HepG2 (cell line): ENCODE measurements around the gene SLC5A6. TPM values are rescaled to one million over a fixed set of nuclear protein-coding genes. Genes with fewer than 3 reads are reported as not detected.
A peak's percentile ranks its signal among the peaks of the same experiment; 100 is the strongest.

Experiments used
- AFF4 ChIP-seq: sonication (generic); formaldehyde crosslinking; IDR thresholded peaks from 2 replicates; pipeline ENCODE4 v1.4.0; 2020; ENCODE audit warnings: missing genetic modification reagents
- BCL6 ChIP-seq: IDR thresholded peaks from 2 replicates; pipeline ENCODE4 v1.6.1; 2016; ENCODE audit warnings: missing genetic modification reagents, missing compliant biosample characterization
- CSRNP1 ChIP-seq: sonication (generic); formaldehyde crosslinking; IDR thresholded peaks from 2 replicates; pipeline ENCODE4 v1.8.1; 2023; ENCODE audit warnings: mild to moderate bottlenecking, missing genetic modification reagents
- EZH2 ChIP-seq: conservative IDR thresholded peaks from 2 replicates; pipeline ENCODE4 v1.6.1; 2012; ENCODE audit warnings: mild to moderate bottlenecking, low read depth, low read length, moderate library complexity
- GATA4 ChIP-seq: sonication (generic); IDR thresholded peaks from 2 replicates; pipeline ENCODE4 v1.6.1; 2016; ENCODE audit warnings: antibody characterized with exemption, low read depth, borderline replicate concordance
- GATAD2A ChIP-seq: IDR thresholded peaks from 2 replicates; pipeline ENCODE4 v1.6.1; 2016
- MYPOP ChIP-seq: sonication (generic); formaldehyde crosslinking; IDR thresholded peaks from 2 replicates; pipeline ENCODE4 v1.8.1; 2023; ENCODE audit warnings: mild to moderate bottlenecking, moderate library complexity, missing genetic modification reagents
- NFIC ChIP-seq: IDR thresholded peaks from 2 replicates; pipeline ENCODE4 v1.6.1; 2012; ENCODE audit warnings: mild to moderate bottlenecking, low read length, inconsistent platforms
- POGZ ChIP-seq: sonication (generic); formaldehyde crosslinking; IDR thresholded peaks from 2 replicates; pipeline ENCODE4 v1.4.0; 2020; ENCODE audit warnings: mild to moderate bottlenecking, missing genetic modification reagents
- REPIN1 ChIP-seq: sonication (generic); formaldehyde crosslinking; IDR thresholded peaks from 2 replicates; pipeline ENCODE4 v1.8.0; 2022; ENCODE audit warnings: missing genetic modification reagents, low read depth, mild to moderate bottlenecking, borderline replicate concordance
- TEAD3 ChIP-seq: optimal IDR thresholded peaks from 2 replicates; pipeline ENCODE3; 2016; ENCODE audit warnings: borderline replicate concordance
- ZBTB2 ChIP-seq: sonication (generic); formaldehyde crosslinking; IDR thresholded peaks from 2 replicates; pipeline ENCODE4 v1.8.0; 2022; ENCODE audit warnings: low read depth, missing genetic modification reagents
- ZFP36L1 ChIP-seq: sonication (generic); formaldehyde crosslinking; IDR thresholded peaks from 2 replicates; pipeline ENCODE4 v1.8.0; 2022; ENCODE audit warnings: mild to moderate bottlenecking, missing genetic modification reagents, moderate library complexity
- ZFP62 ChIP-seq: sonication (generic); formaldehyde crosslinking; IDR thresholded peaks from 2 replicates; pipeline ENCODE4 v1.4.0; 2020; ENCODE audit warnings: missing genetic modification reagents
- ZNF207 ChIP-seq: fragments of 450-650 bp; IDR thresholded peaks from 2 replicates; pipeline ENCODE4 v1.6.1; 2016; ENCODE audit warnings: antibody characterized with exemption, borderline replicate concordance
- ZNF251 ChIP-seq: sonication (generic); formaldehyde crosslinking; IDR thresholded peaks from 2 replicates; pipeline ENCODE4 v1.9.0; 2021; ENCODE audit warnings: mild to moderate bottlenecking, missing genetic modification reagents
- ZNF460 ChIP-seq: sonication (generic); formaldehyde crosslinking; IDR thresholded peaks from 2 replicates; pipeline ENCODE4 v1.5.1; 2020; ENCODE audit warnings: missing genetic modification reagents, mild to moderate bottlenecking, borderline replicate concordance
- ZNF549 ChIP-seq: sonication (generic); formaldehyde crosslinking; IDR thresholded peaks from 2 replicates; pipeline ENCODE4 v1.5.0; 2020; ENCODE audit warnings: missing genetic modification reagents
- ZNF598 ChIP-seq: sonication (generic); formaldehyde crosslinking; IDR thresholded peaks from 2 replicates; pipeline ENCODE4 v1.5.1; 2020; ENCODE audit warnings: mild to moderate bottlenecking, missing genetic modification reagents, borderline replicate concordance
- ZNF768 ChIP-seq: sonication (generic); formaldehyde crosslinking; IDR thresholded peaks from 2 replicates; pipeline ENCODE4 v1.4.0; 2020; ENCODE audit warnings: missing genetic modification reagents
- polyA plus RNA-seq, 8 experiments: library from polyadenylated mRNA; depleted of rRNA in 3 of 8; stranded (reverse) in 7 of 8; unstranded in 1 of 8; fragments of >200 nt; fragmentation: Illumina TruSeq in 4 of 8; extraction: Trizol in 4 of 8; gene quantifications; 2 replicates each; pipeline versions ENCODE4 v1.2.1 to v1.2.3, GENCODE V29; 2011 to 2016; ENCODE audit warnings: low read depth in 4 of 8, missing spikeins in 1 of 8, mixed read lengths in 1 of 8; ENCODE audit not compliant: insufficient read depth in 1 of 8
- total RNA-seq, 5 experiments: library from RNA; depleted of rRNA; stranded (reverse); fragments of >200 nt; fragmentation: Illumina TruSeq; extraction: Trizol; gene quantifications; 2 replicates each; pipeline ENCODE4 v1.2.3, GENCODE V29; 2016; ENCODE audit warnings: low read depth in 1 of 5

The SLC5A6 gene
- total and polyA plus RNA-seq, 2 of the 13 experiments (the other 11 are each of a cell fraction or from before 2014, with no cell fraction given) = 135 to 417 TPM

- TF ChIP-seq CSRNP1 (CRISPR knock-in tag) (peak; percentile 80; the same call in 1 of the 2 replicates), MYPOP (CRISPR knock-in tag) (peak; percentile 87; the same call in 1 of the 2 replicates), GATAD2A (CRISPR knock-in tag) (peak; percentile 92), ZNF460 (CRISPR knock-in tag) (peak; percentile 97), GATA4 (peak; percentile 95; the same call in 1 of the 2 replicates), NFIC (peak; percentile 98), REPIN1 (CRISPR knock-in tag) (0 out of 2 replicates have a peak, but pooled peaks have one; percentile 32), BCL6 (CRISPR knock-in tag) (peak; percentile 79), ZNF251 (CRISPR knock-in tag) (0 out of 2 replicates have a peak, but pooled peaks have one; percentile 60), ZFP62 (CRISPR knock-in tag) (no peak), ZBTB2 (peak; percentile 69; the same call in 1 of the 2 replicates), ZNF549 (CRISPR knock-in tag) (no peak), AFF4 (CRISPR knock-in tag) (0 out of 2 replicates have a peak, but pooled peaks have one; percentile 50), ZNF768 (CRISPR knock-in tag) (no peak), EZH2 (no peak), ZNF598 (CRISPR knock-in tag) (no peak), ZNF207 (no peak), ZFP36L1 (peak; percentile 81; the same call in 1 of the 2 replicates), POGZ (CRISPR knock-in tag) (peak; percentile 87), TEAD3 (CRISPR knock-in tag) (no peak)
These were observed 34.4 kb downstream of the SLC5A6 start (continued) for GRCh38 chr2:27177441-27178351.
